ENCODE results near the gene SNX6. TPM values are rescaled to one million over a fixed set of nuclear protein-coding genes. Genes with fewer than 3 reads are reported as not detected.

SNX6 gene
- 102 TPM for polyA plus RNA-seq (2013, experiment 1 of 2)
- polyA plus RNA-seq (2013, experiment 2 of 2), result 117 TPM

DNA sequence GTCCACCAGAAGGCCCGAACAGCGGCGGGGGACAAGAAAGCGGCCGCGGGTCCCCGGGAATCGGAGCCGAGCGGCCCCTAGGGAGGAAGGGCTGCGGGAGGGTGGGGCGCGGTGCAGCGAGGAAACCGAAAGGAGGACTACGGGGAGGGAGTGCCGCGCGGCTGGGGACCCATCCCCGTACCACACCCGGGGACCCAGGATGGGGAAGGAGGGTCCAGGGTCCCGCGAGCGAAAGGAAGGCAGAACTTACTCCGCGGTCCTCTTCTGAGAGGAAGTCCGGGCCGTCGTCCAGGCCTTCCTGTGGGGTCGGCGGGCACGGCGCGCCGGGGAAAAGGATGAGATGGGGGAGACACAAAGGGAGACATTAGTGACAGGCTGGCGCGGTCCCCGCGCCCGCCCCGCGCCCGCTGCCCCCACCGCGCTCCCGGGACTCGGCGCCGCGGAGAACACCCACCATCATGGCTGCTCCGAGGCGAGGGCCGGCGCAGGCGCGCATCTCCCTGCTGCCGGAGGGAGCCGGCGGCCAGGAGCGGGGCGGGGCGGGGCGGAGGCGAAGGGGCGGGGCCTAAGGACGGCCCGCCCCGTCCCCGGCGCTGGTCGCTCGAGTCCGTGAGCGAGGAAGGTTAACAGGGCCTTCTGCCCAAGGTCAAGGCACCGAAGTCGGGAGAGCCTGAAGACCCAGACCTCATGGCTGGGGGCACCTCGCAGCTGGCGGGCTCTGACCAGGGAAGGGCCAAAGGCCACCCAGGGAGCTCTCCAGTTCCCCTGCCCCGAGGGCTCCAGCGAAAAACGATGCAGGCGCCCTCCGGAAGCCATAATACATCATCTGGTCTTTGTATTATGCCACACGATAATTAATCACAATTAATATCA is at the start of gene SNX6:
Gene SNX6 (minus strand): TSS at position 492 of the 873 bp plus-strand sequence. CDS start 32 bp downstream, at position 460.
- H3K27ac ChIP-seq (ENCODE audit: low read depth, low read length, severe bottlenecking), result peak within 1 kb of the TSS; percentile 10
- 8% methylated on average over 59 to 69 of the region's 84 CpGs for WGBS, 2 experiments (ENCODE audit: insufficient coverage in 2 of 2)
- peaks cover 28% of the 10 kb centered on the region for H3K36me3 ChIP-seq (ENCODE audit: control insufficient read depth, insufficient read depth, low read length)
- H3K4me3 ChIP-seq (ENCODE audit: extremely low read depth, insufficient read depth, low read length, poor library complexity, severe bottlenecking), result peak within 1 kb of the TSS; percentile 92
- H3K9me3 ChIP-seq (ENCODE audit: control insufficient read depth, low read length), result no peaks in the 10 kb centered on the region
- H3K4me1 ChIP-seq (ENCODE audit: control insufficient read depth, insufficient read depth, low read length, poor library complexity, severe bottlenecking), result no peaks in the 10 kb centered on the region

DNA sequence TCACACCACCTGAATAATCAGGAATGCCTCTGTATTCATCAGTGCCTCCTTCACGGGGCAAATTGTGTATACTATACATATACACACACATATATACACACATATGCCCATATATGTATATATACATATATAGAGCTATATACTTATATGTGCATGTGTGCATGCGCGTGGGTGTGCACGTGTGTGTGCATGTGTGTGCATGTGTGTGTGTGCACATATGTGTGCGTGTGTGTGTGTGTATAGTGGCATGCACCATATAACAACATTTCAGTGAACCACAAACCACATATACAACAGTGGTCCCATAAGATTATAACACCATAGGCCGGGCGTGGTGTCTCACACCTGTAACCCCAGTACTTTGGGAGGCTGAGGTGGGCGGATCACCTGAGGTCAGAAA is 48.8 kb upstream of the SNX6 start:
- Histone ChIP-seq H3K4me3 (ENCODE audit: extremely low read depth, insufficient read depth, low read length, poor library complexity, severe bottlenecking) (no peak overlapping the region), H3K36me3 (ENCODE audit: control insufficient read depth, insufficient read depth, low read length) (no peaks in the 10 kb centered on the region), H3K27ac (ENCODE audit: low read depth, low read length, severe bottlenecking) (no peak overlapping the region), H3K4me1 (ENCODE audit: control insufficient read depth, insufficient read depth, low read length, poor library complexity, severe bottlenecking) (peaks cover 6% of the 10 kb centered on the region), H3K9me3 (ENCODE audit: control insufficient read depth, low read length) (no peaks in the 10 kb centered on the region)
- WGBS, 2 experiments (ENCODE audit: insufficient coverage in 2 of 2), result 88 to 93% methylated on average over 3 of the region's 8 CpGs

DNA sequence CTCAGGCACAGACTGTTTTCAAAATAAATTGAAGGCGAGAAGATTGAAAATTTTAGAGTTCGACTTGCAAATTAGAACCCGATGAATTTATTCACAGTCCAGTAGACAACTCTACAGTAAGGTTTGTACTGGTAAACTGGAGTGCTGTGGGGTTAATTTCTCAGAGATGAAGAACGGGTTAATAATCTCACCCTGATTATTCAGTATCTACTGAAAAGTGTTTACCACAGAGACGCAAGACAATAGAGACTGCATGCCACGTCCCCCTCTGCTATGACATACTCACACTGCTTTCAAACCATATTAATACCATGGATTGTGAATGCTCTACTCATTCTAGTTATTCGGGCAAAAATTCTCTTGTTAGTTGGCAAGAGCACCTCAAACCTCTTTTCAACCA is 48.4 kb upstream of the SNX6 start:
- Histone ChIP-seq H3K4me3 (ENCODE audit: extremely low read depth, insufficient read depth, low read length, poor library complexity, severe bottlenecking) (no peak overlapping the region), H3K4me1 (ENCODE audit: control insufficient read depth, insufficient read depth, low read length, poor library complexity, severe bottlenecking) (peaks cover 6% of the 10 kb centered on the region), H3K36me3 (ENCODE audit: control insufficient read depth, insufficient read depth, low read length) (no peaks in the 10 kb centered on the region), H3K27ac (ENCODE audit: low read depth, low read length, severe bottlenecking) (peak overlapping the region; percentile 67), H3K9me3 (ENCODE audit: control insufficient read depth, low read length) (no peaks in the 10 kb centered on the region)
- 87 to 91% methylated on average over 5 to 7 of the region's 7 CpGs for WGBS, 2 experiments (ENCODE audit: insufficient coverage in 2 of 2)

DNA sequence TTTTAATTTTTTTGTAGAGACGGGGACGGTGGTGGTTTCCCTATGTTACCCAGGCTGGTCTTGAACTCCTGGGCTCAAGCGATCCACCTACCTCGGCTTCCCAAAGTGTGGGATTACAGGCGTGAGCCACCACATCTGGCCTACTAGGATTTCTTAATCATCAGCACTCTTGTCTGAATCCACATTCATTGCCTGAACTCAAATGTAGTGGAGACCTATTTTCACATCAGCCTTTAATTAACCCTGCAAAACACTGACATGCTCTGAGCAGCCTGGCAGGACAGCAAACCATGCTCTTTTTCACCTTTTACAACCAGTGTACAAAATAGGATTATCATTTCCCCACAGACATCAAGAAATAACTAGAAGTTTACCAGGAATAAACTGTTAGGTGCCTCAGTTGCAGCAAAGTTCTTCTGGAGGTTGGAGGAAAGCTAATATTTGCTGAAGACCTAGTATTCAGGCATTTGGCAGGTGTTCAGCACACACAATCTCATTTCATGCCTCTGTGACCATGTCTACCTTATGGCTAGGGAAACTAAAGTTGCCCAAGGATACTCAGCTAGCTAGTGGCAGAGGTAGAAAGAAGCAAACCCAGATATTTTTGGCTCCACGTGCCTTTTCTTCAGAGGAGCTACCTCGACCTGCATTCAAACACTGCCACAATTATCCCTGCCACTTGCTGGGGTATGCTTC is 46.7 kb upstream of the SNX6 start:
- Histone ChIP-seq H3K4me3 (ENCODE audit: extremely low read depth, insufficient read depth, low read length, poor library complexity, severe bottlenecking) (no peak overlapping the region), H3K4me1 (ENCODE audit: control insufficient read depth, insufficient read depth, low read length, poor library complexity, severe bottlenecking) (peaks cover 6% of the 10 kb centered on the region), H3K27ac (ENCODE audit: low read depth, low read length, severe bottlenecking) (no peak overlapping the region), H3K9me3 (ENCODE audit: control insufficient read depth, low read length) (no peaks in the 10 kb centered on the region), H3K36me3 (ENCODE audit: control insufficient read depth, insufficient read depth, low read length) (no peaks in the 10 kb centered on the region)
- WGBS, 2 experiments (ENCODE audit: insufficient coverage in 2 of 2), result 96 to 97% methylated on average over 5 of the region's 7 CpGs

DNA sequence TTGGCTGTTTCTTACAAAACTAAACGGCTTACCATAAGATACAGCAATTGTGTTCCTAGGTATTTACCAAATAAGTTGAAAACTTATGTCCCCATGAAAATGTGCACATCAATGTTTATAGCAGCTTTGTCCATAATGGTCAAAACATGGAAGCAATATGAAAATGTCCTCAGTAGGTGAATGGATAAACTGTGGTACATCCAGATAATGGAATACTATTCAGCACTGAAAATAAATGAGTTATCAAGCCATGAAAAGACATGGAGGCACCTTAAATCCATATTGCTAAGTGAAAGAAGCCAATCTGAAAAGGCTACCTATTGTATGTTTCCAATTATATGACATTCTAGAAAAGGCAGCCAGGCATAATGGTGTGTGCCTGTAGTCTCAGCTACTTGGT is 43.8 kb upstream of the SNX6 start:
- 100% methylated on average over 1 of the region's 1 CpG; no CpG with 5 or more reads in 1 of the 2 experiments for WGBS, 2 experiments (ENCODE audit: insufficient coverage in 2 of 2)
- Histone ChIP-seq H3K4me1 (ENCODE audit: control insufficient read depth, insufficient read depth, low read length, poor library complexity, severe bottlenecking) (peaks cover 6% of the 10 kb centered on the region), H3K36me3 (ENCODE audit: control insufficient read depth, insufficient read depth, low read length) (no peaks in the 10 kb centered on the region), H3K4me3 (ENCODE audit: extremely low read depth, insufficient read depth, low read length, poor library complexity, severe bottlenecking) (no peak overlapping the region), H3K9me3 (ENCODE audit: control insufficient read depth, low read length) (no peaks in the 10 kb centered on the region), H3K27ac (ENCODE audit: low read depth, low read length, severe bottlenecking) (no peak overlapping the region)

DNA sequence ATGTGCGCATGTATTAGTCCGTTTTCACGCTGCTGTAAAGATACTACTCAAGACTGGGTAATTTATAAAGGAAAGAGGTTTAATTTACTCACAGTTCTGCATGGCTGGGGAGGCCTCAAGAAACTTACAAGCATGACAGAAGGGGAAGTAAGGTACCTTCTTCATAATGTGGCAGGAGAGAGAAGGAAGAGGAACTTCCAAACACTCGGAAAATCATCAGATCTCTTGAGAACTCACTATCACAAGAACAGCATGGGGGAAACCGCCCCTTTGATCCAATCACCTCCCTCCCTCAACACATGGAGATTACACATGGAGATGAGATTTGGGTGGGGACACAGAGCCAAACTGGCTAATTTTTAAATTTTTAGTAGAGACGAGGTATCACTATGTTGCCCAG is 41.8 kb upstream of the SNX6 start:
- no peak overlapping the region for H3K27ac ChIP-seq (ENCODE audit: low read depth, low read length, severe bottlenecking)
- no peaks in the 10 kb centered on the region for H3K9me3 ChIP-seq (ENCODE audit: control insufficient read depth, low read length)
- no peaks in the 10 kb centered on the region for H3K36me3 ChIP-seq (ENCODE audit: control insufficient read depth, insufficient read depth, low read length)
- H3K4me3 ChIP-seq (ENCODE audit: extremely low read depth, insufficient read depth, low read length, poor library complexity, severe bottlenecking), result no peak overlapping the region
- WGBS, 2 experiments (ENCODE audit: insufficient coverage in 2 of 2), result 62% methylated on average over 4 of the region's 6 CpGs; no CpG with 5 or more reads in 1 of the 2 experiments
- no peaks in the 10 kb centered on the region for H3K4me1 ChIP-seq (ENCODE audit: control insufficient read depth, insufficient read depth, low read length, poor library complexity, severe bottlenecking)

DNA sequence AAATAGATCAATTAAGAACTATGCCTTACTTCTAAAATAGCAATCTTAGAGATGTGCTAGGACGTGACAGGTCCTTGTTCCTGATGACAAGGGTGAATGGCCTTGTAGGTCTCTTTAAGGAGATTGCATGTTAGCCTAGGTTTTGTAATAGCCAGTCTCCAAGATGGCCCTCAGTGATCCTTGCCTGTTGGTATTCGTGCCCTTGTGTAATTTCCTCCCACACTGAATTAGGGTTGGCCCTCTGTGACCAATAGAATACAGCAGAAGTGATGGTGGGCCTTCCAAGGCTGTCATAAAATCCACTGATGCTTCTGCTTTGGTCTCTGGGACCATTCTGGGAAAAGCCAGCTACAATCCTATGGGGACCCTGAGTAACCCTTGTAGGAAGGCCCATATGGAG is 38.2 kb upstream of the SNX6 start:
- Histone ChIP-seq H3K4me3 (ENCODE audit: extremely low read depth, insufficient read depth, low read length, poor library complexity, severe bottlenecking) (no peak overlapping the region), H3K9me3 (ENCODE audit: control insufficient read depth, low read length) (no peaks in the 10 kb centered on the region), H3K36me3 (ENCODE audit: control insufficient read depth, insufficient read depth, low read length) (no peaks in the 10 kb centered on the region), H3K27ac (ENCODE audit: low read depth, low read length, severe bottlenecking) (no peak overlapping the region), H3K4me1 (ENCODE audit: control insufficient read depth, insufficient read depth, low read length, poor library complexity, severe bottlenecking) (peaks cover 8% of the 10 kb centered on the region)
- whole genome bisulfite sequencing, 2 experiments (ENCODE audit: insufficient coverage in 2 of 2), result 77 to 80% methylated on average over 1 to 2 of the region's 2 CpGs

DNA sequence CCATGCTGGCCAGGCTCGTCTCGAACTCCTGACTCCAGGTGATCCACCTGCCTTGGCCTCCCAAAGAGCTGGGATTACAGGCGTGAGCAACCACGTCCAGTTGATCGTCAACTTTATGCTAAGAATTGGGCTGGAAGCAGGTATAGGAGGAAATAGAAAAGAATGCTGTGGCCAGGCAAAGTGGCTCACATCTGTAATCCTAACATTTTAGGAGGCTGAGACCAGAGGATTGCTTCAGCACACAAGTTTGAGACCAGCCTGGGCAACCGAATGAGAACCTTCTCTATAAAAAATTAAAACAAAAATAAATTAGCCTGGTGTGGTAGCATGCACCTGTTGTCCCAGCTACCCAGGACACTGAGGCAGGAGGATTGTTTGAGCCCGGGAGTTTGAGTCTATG is 37.1 kb upstream of the SNX6 start:
- H3K4me3 ChIP-seq (ENCODE audit: extremely low read depth, insufficient read depth, low read length, poor library complexity, severe bottlenecking), result no peak overlapping the region
- H3K36me3 ChIP-seq (ENCODE audit: control insufficient read depth, insufficient read depth, low read length), result no peaks in the 10 kb centered on the region
- no peaks in the 10 kb centered on the region for H3K9me3 ChIP-seq (ENCODE audit: control insufficient read depth, low read length)
- no peak overlapping the region for H3K27ac ChIP-seq (ENCODE audit: low read depth, low read length, severe bottlenecking)
- H3K4me1 ChIP-seq (ENCODE audit: control insufficient read depth, insufficient read depth, low read length, poor library complexity, severe bottlenecking), result peaks cover 8% of the 10 kb centered on the region
- 84 to 87% methylated on average over 5 to 6 of the region's 7 CpGs for WGBS, 2 experiments (ENCODE audit: insufficient coverage in 2 of 2)

DNA sequence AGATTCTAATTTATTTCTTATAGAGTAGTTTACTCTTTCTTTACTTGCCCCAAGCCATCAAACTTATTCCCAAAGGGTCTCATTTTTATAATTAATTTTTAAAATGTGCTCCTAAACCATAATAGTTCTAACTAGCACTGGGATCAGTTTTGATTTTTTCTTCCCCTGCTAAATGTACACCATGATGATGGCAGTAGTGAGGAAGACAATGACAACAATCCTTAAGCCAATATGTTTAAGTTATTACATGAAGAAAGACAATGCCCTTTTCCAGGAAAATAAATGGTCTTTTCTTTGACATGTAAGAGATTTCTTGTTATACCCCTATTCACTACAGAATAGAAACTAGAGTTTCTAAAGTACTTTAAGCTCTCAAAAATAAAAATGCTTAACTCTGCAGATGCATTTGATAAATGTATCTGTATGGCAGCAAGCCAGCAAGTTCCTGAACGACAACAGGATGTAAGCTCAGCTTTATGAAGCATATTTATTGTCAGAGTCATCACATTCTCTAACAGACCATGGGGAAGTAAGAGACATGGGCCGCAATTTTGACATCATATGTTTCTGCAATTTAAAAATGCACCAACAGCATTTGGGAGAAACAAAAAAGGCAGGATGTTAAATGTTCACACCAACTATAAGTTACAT is 36.0 kb upstream of the SNX6 start:
- Histone ChIP-seq H3K36me3 (ENCODE audit: control insufficient read depth, insufficient read depth, low read length) (no peaks in the 10 kb centered on the region), H3K4me1 (ENCODE audit: control insufficient read depth, insufficient read depth, low read length, poor library complexity, severe bottlenecking) (peaks cover 8% of the 10 kb centered on the region), H3K4me3 (ENCODE audit: extremely low read depth, insufficient read depth, low read length, poor library complexity, severe bottlenecking) (no peak overlapping the region), H3K27ac (ENCODE audit: low read depth, low read length, severe bottlenecking) (peak overlapping the region; percentile 23), H3K9me3 (ENCODE audit: control insufficient read depth, low read length) (no peaks in the 10 kb centered on the region)
- WGBS, 2 experiments (ENCODE audit: insufficient coverage in 2 of 2), result 57% methylated on average over 1 of the region's 2 CpGs; no CpG with 5 or more reads in 1 of the 2 experiments

DNA sequence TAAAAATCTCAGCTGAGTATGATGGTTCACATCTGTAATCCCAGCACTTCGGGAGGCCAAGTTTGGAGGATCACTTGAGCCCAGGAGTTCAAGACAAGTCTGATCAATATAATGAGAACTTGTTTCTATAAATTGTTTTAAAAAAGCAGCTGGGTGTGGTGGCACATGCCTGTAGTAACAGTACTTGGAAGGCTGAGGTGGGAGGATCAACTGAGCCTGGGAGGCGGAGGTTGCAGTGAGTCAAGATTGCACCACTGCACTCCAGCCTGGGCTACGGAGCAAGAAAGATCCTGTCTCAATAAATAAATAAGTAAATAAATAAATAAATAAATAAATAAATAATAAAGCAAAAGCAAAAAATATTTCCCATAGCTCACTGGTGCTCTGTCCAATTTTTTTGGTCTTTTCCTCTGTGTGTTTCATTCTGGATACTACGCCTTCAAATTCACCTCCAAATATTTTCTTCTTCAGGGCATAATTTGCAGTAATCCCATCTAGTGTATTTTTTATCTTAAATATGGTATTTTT is 32.7 kb upstream of the SNX6 start:
- no peak overlapping the region for H3K4me3 ChIP-seq (ENCODE audit: extremely low read depth, insufficient read depth, low read length, poor library complexity, severe bottlenecking)
- no peak overlapping the region for H3K27ac ChIP-seq (ENCODE audit: low read depth, low read length, severe bottlenecking)
- 86% methylated on average over 1 of the region's 4 CpGs; no CpG with 5 or more reads in 1 of the 2 experiments for WGBS, 2 experiments (ENCODE audit: insufficient coverage in 2 of 2)
- H3K36me3 ChIP-seq (ENCODE audit: control insufficient read depth, insufficient read depth, low read length), result no peaks in the 10 kb centered on the region
- H3K9me3 ChIP-seq (ENCODE audit: control insufficient read depth, low read length), result no peaks in the 10 kb centered on the region
- peaks cover 8% of the 10 kb centered on the region for H3K4me1 ChIP-seq (ENCODE audit: control insufficient read depth, insufficient read depth, low read length, poor library complexity, severe bottlenecking)
